SK-N-SH (cell line): ENCODE measurements around the gene NUP155. TPM values are rescaled to one million over a fixed set of nuclear protein-coding genes. Genes with fewer than 3 reads are reported as not detected.

Experiments used
- CTCF ChIA-PET: fragments of 300-600, 350-600 bp; formaldehyde crosslinking; extraction: SDS; loops from one replicate; lab custom pipeline; 2021; lab: Yijun Ruan, JAX
- POLR2A ChIA-PET: fragments of 350-600 bp; sonication (Branson Sonifier 250); formaldehyde crosslinking; extraction: SDS; loops from one replicate; lab custom pipeline; 2020; ENCODE audit warnings: antibody characterized with exemption, inconsistent platforms; lab: Yijun Ruan, JAX
- DNase-seq: peaks from one replicate; pipeline ENCODE4 v3.0.0; 2012
- H2AFZ ChIP-seq: fragments of 200-600 bp; sonication (generic); 2 replicates; pipeline ENCODE4 v1.8.1; 2016; ENCODE audit warnings: antibody characterized with exemption, mild to moderate bottlenecking, low read depth
- H3F3A ChIP-seq: fragments of 200-600 bp; sonication (generic); replicated peaks from 2 replicates; pipeline ENCODE3; 2016; ENCODE audit warnings: antibody characterized with exemption, mild to moderate bottlenecking; ENCODE audit not compliant: insufficient read depth
- H3K27ac ChIP-seq, 2 experiments: fragments of 200-500 bp in 1 of 2; fragments of 200-600 bp in 1 of 2; sonication (Bioruptor generic) in 1 of 2; sonication (generic), shearing (Covaris generic) in 1 of 2; 2 replicates each; pipeline versions ENCODE4 v1.5.1 to v1.6.1; 2014 to 2016; ENCODE audit warnings: low read depth in 2 of 2, inconsistent platforms in 1 of 2, low read length in 1 of 2, mild to moderate bottlenecking in 1 of 2, mixed read lengths in 1 of 2
- H3K27me3 ChIP-seq: fragments of 200-600 bp; sonication (generic), shearing (Covaris generic); 2 replicates; pipeline ENCODE4 v1.6.1; 2016; ENCODE audit warnings: mixed run types; ENCODE audit not compliant: insufficient read depth
- H3K36me3 ChIP-seq, 2 experiments: fragments of 200-500 bp in 1 of 2; fragments of 200-600 bp in 1 of 2; sonication (Bioruptor generic) in 1 of 2; sonication (generic) in 1 of 2; replicated peaks in 1 of 2; 2 replicates each; pipeline versions ENCODE3 to v1.5.1; 2014 to 2016; ENCODE audit warnings: low read length in 1 of 2, mild to moderate bottlenecking in 1 of 2; ENCODE audit not compliant: insufficient read depth in 2 of 2, control insufficient read depth in 1 of 2
- H3K4me1 ChIP-seq, 2 experiments: fragments of 200-500 bp in 1 of 2; fragments of 200-600 bp in 1 of 2; sonication (Bioruptor generic) in 1 of 2; sonication (generic), shearing (Covaris generic) in 1 of 2; 2 replicates each; pipeline versions ENCODE4 v1.5.1 to v1.6.1; 2014 to 2016; ENCODE audit warnings: low read depth in 1 of 2, low read length in 1 of 2, mixed run types in 1 of 2; ENCODE audit not compliant: insufficient read depth in 2 of 2, control insufficient read depth in 1 of 2
- H3K4me2 ChIP-seq: fragments of 200-600 bp; sonication (generic), shearing (Covaris generic); 2 replicates; pipeline ENCODE4 v1.6.1; 2017; ENCODE audit warnings: mixed run types
- H3K4me3 ChIP-seq, 2 experiments: fragments of 200-500 bp in 1 of 2; fragments of 200-600 bp in 1 of 2; sonication (Bioruptor generic) in 1 of 2; sonication (generic), shearing (Covaris generic) in 1 of 2; 2 replicates each; pipeline versions ENCODE4 v1.5.1 to v1.8.1; 2014 to 2016; ENCODE audit warnings: low read depth in 2 of 2, inconsistent platforms in 1 of 2, low read length in 1 of 2, mild to moderate bottlenecking in 1 of 2, mixed read lengths in 1 of 2, moderate library complexity in 1 of 2
- H3K79me2 ChIP-seq: fragments of 200-600 bp; sonication (generic); 2 replicates; pipeline ENCODE4 v1.8.1; 2017; ENCODE audit warnings: mild to moderate bottlenecking; ENCODE audit not compliant: insufficient read depth
- H3K9ac ChIP-seq: fragments of 200-600 bp; sonication (generic); 2 replicates; pipeline ENCODE4 v1.6.1; 2017; ENCODE audit warnings: mixed run types
- H3K9me2 ChIP-seq: fragments of 200-600 bp; sonication (generic); 2 replicates; pipeline ENCODE4 v1.6.1; 2017; ENCODE audit warnings: mixed run types
- H3K9me3 ChIP-seq: fragments of 200-600 bp; sonication (generic); 2 replicates; pipeline ENCODE4 v1.6.1; 2017; ENCODE audit warnings: mixed run types, mild to moderate bottlenecking, moderate library complexity
- H4K20me1 ChIP-seq: fragments of 200-600 bp; sonication (generic); 2 replicates; pipeline ENCODE4 v1.6.1; 2017; ENCODE audit warnings: mild to moderate bottlenecking, mixed run types; ENCODE audit not compliant: insufficient read depth
- CHD2 ChIP-seq: fragments of 150-350 bp; IDR thresholded peaks from 2 replicates; pipeline ENCODE4 v1.6.1; 2018; ENCODE audit warnings: low read length; ENCODE audit not compliant: partially characterized antibody
- ELF1 ChIP-seq: IDR thresholded peaks from 2 replicates; pipeline ENCODE4 v1.4.0; 2012
- EP300 ChIP-seq, 2 experiments: IDR thresholded peaks; 2 replicates each; pipeline versions ENCODE4 v1.4.0 to v1.6.1; 2012; ENCODE audit warnings: borderline replicate concordance in 1 of 2, low read depth in 1 of 2, low read length in 1 of 2
- EZH2phosphoT487 ChIP-seq: fragments of 200-600 bp; sonication (generic); IDR thresholded peaks from 2 replicates; pipeline ENCODE4 v1.6.1; 2017; ENCODE audit warnings: low read depth, mixed run types, mild to moderate bottlenecking, antibody characterized with exemption, moderate library complexity, borderline replicate concordance
- FOXJ3 ChIP-seq: sonication (generic); formaldehyde crosslinking; IDR thresholded peaks from 2 replicates; pipeline ENCODE4 v1.5.1; 2020; ENCODE audit warnings: mild to moderate bottlenecking, missing genetic modification reagents
- FOXM1 ChIP-seq: IDR thresholded peaks from 2 replicates; pipeline ENCODE4 v1.4.0; 2012; ENCODE audit warnings: low read depth, mild to moderate bottlenecking
- GABPA ChIP-seq: IDR thresholded peaks from 2 replicates; pipeline ENCODE4 v1.4.0; 2012; ENCODE audit warnings: low read depth, mild to moderate bottlenecking
- MXI1 ChIP-seq: IDR thresholded peaks from 2 replicates; pipeline ENCODE4 v1.6.1; 2012; ENCODE audit warnings: mild to moderate bottlenecking, low read depth, low read length, improper control_type of control experiment
- NFIC ChIP-seq: IDR thresholded peaks from 2 replicates; pipeline ENCODE4 v1.4.0; 2012; ENCODE audit warnings: borderline replicate concordance
- NRF1 ChIP-seq: IDR thresholded peaks from 2 replicates; pipeline ENCODE4 v1.6.1; 2012; ENCODE audit warnings: low read depth, mild to moderate bottlenecking, low read length
- PBX3 ChIP-seq: IDR thresholded peaks from 2 replicates; pipeline ENCODE4; 2012
- POLR2AphosphoS5 ChIP-seq: IDR thresholded peaks from 2 replicates; pipeline ENCODE4 v1.6.1; 2012; ENCODE audit warnings: low read depth, low read length
- RAD21 ChIP-seq: IDR thresholded peaks from 2 replicates; pipeline ENCODE4 v1.6.1; 2012; ENCODE audit warnings: mild to moderate bottlenecking, low read length
- REST ChIP-seq: IDR thresholded peaks from 2 replicates; pipeline ENCODE4 v1.6.1; 2012; ENCODE audit warnings: mild to moderate bottlenecking, low read depth, low read length, moderate library complexity
- RXRA ChIP-seq: IDR thresholded peaks from 2 replicates; pipeline ENCODE4 v1.4.0; 2012; ENCODE audit warnings: low read depth, mild to moderate bottlenecking, borderline replicate concordance
- SIN3A ChIP-seq: IDR thresholded peaks from 2 replicates; pipeline ENCODE4 v1.6.1; 2012; ENCODE audit warnings: low read depth, mild to moderate bottlenecking, low read length, moderate library complexity, borderline replicate concordance
- SMC3 ChIP-seq: IDR thresholded peaks from 2 replicates; pipeline ENCODE4 v1.6.1; 2012; ENCODE audit warnings: low read depth, low read length, improper control_type of control experiment
- TAF1 ChIP-seq: IDR thresholded peaks from 2 replicates; pipeline ENCODE4 v1.6.1; 2012; ENCODE audit warnings: low read depth, mild to moderate bottlenecking, low read length, moderate library complexity, borderline replicate concordance
- USF1 ChIP-seq: IDR thresholded peaks from 2 replicates; pipeline ENCODE4 v1.4.0; 2012; ENCODE audit warnings: low read depth, borderline replicate concordance
- USF2 ChIP-seq: fragments of 150-350 bp; IDR thresholded peaks from 2 replicates; pipeline ENCODE4 v1.6.1; 2017; ENCODE audit warnings: antibody characterized with exemption, low read length, low read depth, borderline replicate concordance
- ZBTB33 ChIP-seq: IDR thresholded peaks from 2 replicates; pipeline ENCODE4 v1.4.0; 2012; ENCODE audit warnings: low read depth, borderline replicate concordance
- WGBS: methylation state at CpG from one replicate; pipeline ENCODE4 v1.1.6; 2017; ENCODE audit warnings: low lambda C conversion rate; 5-methylcytosine and 5-hydroxymethylcytosine counted together
- polyA plus RNA-seq, 3 experiments: library from polyadenylated mRNA; depleted of rRNA; stranded (reverse); fragments of >200 nt; gene quantifications; 2 replicates each; pipeline ENCODE4 v1.2.3, GENCODE V29; 2012

The NUP155 gene
- 6.7 and 8.4 TPM in 2 replicates for polyA plus RNA-seq (2012; rRNA removed)
- polyA plus RNA-seq (2012; cell fraction: cytosol; rRNA removed): 6.6 and 7.6 TPM in 2 replicates
- polyA plus RNA-seq (2012; cell fraction: nucleus; rRNA removed): 11.3 and 11.6 TPM in 2 replicates

- H3K27ac ChIP-seq: peak within 1 kb of the TSS; percentile 65 to 66
- H2AFZ ChIP-seq: peak within 1 kb of the TSS; percentile 84
- no peaks in the 10 kb centered on the region; the same call in 1 of the 2 replicates for H4K20me1 ChIP-seq
- H3K36me3 ChIP-seq: peaks cover 0 to 4% of the 10 kb centered on the region in 2 experiments
- H3K9me3 ChIP-seq: no peaks in the 10 kb centered on the region
- ChIA-PET POLR2A (interaction anchor here (0.8 to 2.1 kb wide), 3 partner anchors 8 to 494 kb away, joined by 3 to 24 read pairs (median 6); partner anchors contain the start of genes CPLANE1, NIPBL and WDR70), CTCF (interaction anchor here (1.3 kb wide), 1 partner anchor 42 kb away, joined by 5 read pairs; no protein-coding TSS in a partner anchor)
- peak within 1 kb of the TSS; percentile 79 to 83 for H3K4me3 ChIP-seq
- H3K79me2 ChIP-seq: peaks cover 48% of the 10 kb centered on the region
- H3K27me3 ChIP-seq: no peaks in the 10 kb centered on the region
- peaks cover 15% of the 10 kb centered on the region for H3F3A ChIP-seq
- 6% methylated on average over 46 of the region's 49 CpGs for WGBS
- DNase-seq: peak; percentile 90
- H3K9ac ChIP-seq: peak within 1 kb of the TSS; percentile 88
- no peaks in the 10 kb centered on the region for H3K9me2 ChIP-seq
- H3K4me1 ChIP-seq: peaks cover 2 to 11% of the 10 kb centered on the region in 2 experiments; a peak in 3 of 4 replicates
- peak within 1 kb of the TSS; percentile 95 for H3K4me2 ChIP-seq
- no peak for TF ChIP-seq USF1
- TF ChIP-seq ELF1: peak; percentile 72
- TF ChIP-seq POLR2AphosphoS5: peak; percentile 87
- peak; percentile 56 for TF ChIP-seq TAF1
- no peak for TF ChIP-seq EP300 (IDR thresholded peaks at IDR 0.05; ENCODE audit: borderline replicate concordance in 1 of 2, low read depth in 1 of 2, low read length in 1 of 2)
- TF ChIP-seq EZH2phosphoT487: no peak
- peak; percentile 24 for TF ChIP-seq CHD2
- peak; percentile 59 for TF ChIP-seq MXI1
- TF ChIP-seq USF2: no peak
- TF ChIP-seq RAD21: no peak
- no peak for TF ChIP-seq NFIC
- TF ChIP-seq SMC3: no peak
- TF ChIP-seq REST: no peak
- TF ChIP-seq RXRA: no peak
- TF ChIP-seq FOXM1: no peak
- peak; percentile 27; the same call in 1 of the 2 replicates for TF ChIP-seq SIN3A
- peak; percentile 95 for TF ChIP-seq GABPA
- no peak for TF ChIP-seq NRF1
- TF ChIP-seq PBX3: no peak
- no peak for TF ChIP-seq ZBTB33
- TF ChIP-seq FOXJ3 (CRISPR knock-in tag): no peak
Observed at GRCh38 chr5:37370864-37371726, at the start of gene NUP155. TSS of gene NUP155 (minus strand) at chr5:37371106. CDS start at chr5:37370977, 129 bp downstream.
